ENCODE results near the gene SLX4IP. TPM values are rescaled to one million over a fixed set of nuclear protein-coding genes. Genes with fewer than 3 reads are reported as not detected.
"Not testable (repeated sequence)": the region's sequence is repeated elsewhere in the genome, so short reads cannot be mapped to it uniquely, and the experiment has no call there.

SLX4IP gene
- total RNA-seq, 1 experiment from 2014 or later = 11.1 TPM

- no peak overlapping the region for H3K4me3 ChIP-seq (replicated peaks in 1 of 2; ENCODE audit: low read depth in 1 of 2, low read length in 2 of 2)
- no peaks in the 10 kb centered on the region for H3K9me3 ChIP-seq (ENCODE audit: control insufficient read depth in 1 of 2, insufficient read depth in 1 of 2, low read depth in 1 of 2, low read length in 2 of 2)
- no peak overlapping the region for H2AFZ ChIP-seq (ENCODE audit: low read depth, low read length, poor library complexity, severe bottlenecking)
- ChIA-PET POLR2A (no interaction called here), RAD21 (ENCODE audit: low non-redundant PET in 1 of 2, low total read pairs in 2 of 2, uncharacterized antibody in 2 of 2, unreplicated experiment in 2 of 2) (no interaction called here), CTCF (no interaction called here)
- no TSS peak for BruUV-seq (replicated peaks)
- no peaks in the 10 kb centered on the region; a peak in 1 of 4 replicates for H3K4me1 ChIP-seq (ENCODE audit: control insufficient read depth in 1 of 2, insufficient read depth in 2 of 2, low read length in 2 of 2)
- H3K27me3 ChIP-seq (ENCODE audit: insufficient read depth, low read length) = no peaks in the 10 kb centered on the region
- H3K27ac ChIP-seq (ENCODE audit: low read depth, low read length) = no peak overlapping the region
- no peak overlapping the region for H3K4me2 ChIP-seq (ENCODE audit: low read length)
- ATAC-seq = no peak
- no peaks in the 10 kb centered on the region for H3K9me2 ChIP-seq (ENCODE audit: insufficient read depth)
- H4K20me1 ChIP-seq (ENCODE audit: insufficient read depth) = no peaks in the 10 kb centered on the region
- DNase-seq (ENCODE audit: low read depth, low spot score) = no peak
- intact Hi-C loops (cut with micrococcal nuclease) = no loop called here
- no peaks in the 10 kb centered on the region for H3K79me2 ChIP-seq (ENCODE audit: insufficient read depth, low read length)
- H3K9ac ChIP-seq (ENCODE audit: low read length) = no peak overlapping the region
- TF ChIP-seq POLR2AphosphoS5 (IDR thresholded peaks at IDR 0.05; ENCODE audit: low read depth, low read length) (no peak), SIN3A (IDR thresholded peaks at IDR 0.05; ENCODE audit: low read depth) (no peak), ZFX (IDR thresholded peaks at IDR 0.05) (no peak), EZH2phosphoT487 (IDR thresholded peaks at IDR 0.05; ENCODE audit: borderline replicate concordance) (no peak)
- H3K36me3 ChIP-seq (ENCODE audit: control insufficient read depth in 1 of 2, insufficient read depth in 2 of 2, low read length in 2 of 2) = no peaks in the 10 kb centered on the region
Measured at GRCh38 chr20:10613911-10614310, 178.8 kb downstream of the SLX4IP start.

GRCh38 chr20:10616212-10616611 lies 181.1 kb downstream of the SLX4IP start:
- Histone ChIP-seq H3K4me1 (ENCODE audit: control insufficient read depth in 1 of 2, insufficient read depth in 2 of 2, low read length in 2 of 2) (peaks cover 4 to 12% of the 10 kb centered on the region in 2 experiments), H3K9me3 (ENCODE audit: control insufficient read depth in 1 of 2, insufficient read depth in 1 of 2, low read depth in 1 of 2, low read length in 2 of 2) (no peaks in the 10 kb centered on the region), H3K9ac (ENCODE audit: low read length) (no peak overlapping the region), H2AFZ (ENCODE audit: low read depth, low read length, poor library complexity, severe bottlenecking) (no peak overlapping the region), H3K27ac (ENCODE audit: low read depth, low read length) (no peak overlapping the region), H3K9me2 (ENCODE audit: insufficient read depth) (no peaks in the 10 kb centered on the region), H3K4me2 (ENCODE audit: low read length) (no peak overlapping the region), H3K36me3 (ENCODE audit: control insufficient read depth in 1 of 2, insufficient read depth in 2 of 2, low read length in 2 of 2) (no peaks in the 10 kb centered on the region), H4K20me1 (ENCODE audit: insufficient read depth) (no peaks in the 10 kb centered on the region), H3K4me3 (replicated peaks in 1 of 2; ENCODE audit: low read depth in 1 of 2, low read length in 2 of 2) (no peak overlapping the region), H3K27me3 (ENCODE audit: insufficient read depth, low read length) (no peaks in the 10 kb centered on the region), H3K79me2 (ENCODE audit: insufficient read depth, low read length) (no peaks in the 10 kb centered on the region)
- intact Hi-C loops (cut with micrococcal nuclease) = no loop called here
- CTCF ChIA-PET = no interaction called here
- POLR2A ChIA-PET = no interaction called here
- TF ChIP-seq EGR1 (IDR thresholded peaks at IDR 0.05; ENCODE audit: low read depth) = no peak
- no peak for TF ChIP-seq ELF1 (IDR thresholded peaks at IDR 0.05; ENCODE audit: borderline replicate concordance, low read depth)
- TF ChIP-seq ZNF274 (IDR thresholded peaks at IDR 0.05; ENCODE audit: low read depth, low read length) = no peak
- TF ChIP-seq YY1 (IDR thresholded peaks at IDR 0.05; ENCODE audit: extremely low read depth, insufficient replicate concordance, low read depth, low read length) = no peak
- no peak for TF ChIP-seq FOSL1 (IDR thresholded peaks at IDR 0.05; ENCODE audit: low read depth)
- no peak for TF ChIP-seq ZFX (IDR thresholded peaks at IDR 0.05)
- no peak for TF ChIP-seq JUND (IDR thresholded peaks at IDR 0.05)
- no peak for TF ChIP-seq EZH2 (IDR thresholded peaks at IDR 0.05)
- TF ChIP-seq CTCF (IDR thresholded peaks at IDR 0.05 in 2 of 3, conservative IDR thresholded peaks at IDR 0.05 in 1 of 3; ENCODE audit: borderline replicate concordance in 1 of 3, insufficient read depth in 1 of 3, low read depth in 2 of 3, low read length in 2 of 3) = no peak
- no peak for TF ChIP-seq MAX (IDR thresholded peaks at IDR 0.05)
- no peak for DNase-seq (ENCODE audit: low read depth, low spot score)
- ATAC-seq = no peak
- RAD21 ChIA-PET (ENCODE audit: low non-redundant PET in 1 of 2, low total read pairs in 2 of 2, uncharacterized antibody in 2 of 2, unreplicated experiment in 2 of 2) = no interaction called here
- BruUV-seq (replicated peaks) = no TSS peak

- H3K27me3 ChIP-seq (ENCODE audit: insufficient read depth, low read length); DNase-seq (ENCODE audit: low read depth, low spot score); H3K4me3 ChIP-seq (replicated peaks in 1 of 2; ENCODE audit: low read depth in 1 of 2, low read length in 2 of 2); H3K9me2 ChIP-seq (ENCODE audit: insufficient read depth); H2AFZ ChIP-seq (ENCODE audit: low read depth, low read length, poor library complexity, severe bottlenecking); RAD21 ChIA-PET (ENCODE audit: low non-redundant PET in 1 of 2, low total read pairs in 2 of 2, uncharacterized antibody in 2 of 2, unreplicated experiment in 2 of 2); H3K4me2 ChIP-seq (ENCODE audit: low read length); intact Hi-C loops (cut with micrococcal nuclease); H3K27ac ChIP-seq (ENCODE audit: low read depth, low read length); H3K79me2 ChIP-seq (ENCODE audit: insufficient read depth, low read length); BruUV-seq (replicated peaks); H3K9ac ChIP-seq (ENCODE audit: low read length); CTCF ChIA-PET; H4K20me1 ChIP-seq (ENCODE audit: insufficient read depth); ATAC-seq; H3K9me3 ChIP-seq (ENCODE audit: control insufficient read depth in 1 of 2, insufficient read depth in 1 of 2, low read depth in 1 of 2, low read length in 2 of 2); POLR2A ChIA-PET; H3K36me3 ChIP-seq (ENCODE audit: control insufficient read depth in 1 of 2, insufficient read depth in 2 of 2, low read length in 2 of 2): not testable (repeated sequence)
- peaks cover 4 to 12% of the 10 kb centered on the region in 2 experiments for H3K4me1 ChIP-seq (ENCODE audit: control insufficient read depth in 1 of 2, insufficient read depth in 2 of 2, low read length in 2 of 2)
Measured at GRCh38 chr20:10617549-10618133, 182.5 kb downstream of the SLX4IP start.

Data from HCT116 (cell line).